Measurements from ENCODE around the gene VSTM2B. TPM values are rescaled to one million over a fixed set of nuclear protein-coding genes. Genes with fewer than 3 reads are reported as not detected.
A peak's percentile ranks its signal among the peaks of the same experiment; 100 is the strongest.
"Not testable (repeated sequence)": the region's sequence is repeated elsewhere in the genome, so short reads cannot be mapped to it uniquely, and the experiment has no call there.

Gene VSTM2B
- total RNA-seq, 1 donor from 2014 or later, result not detected

DNA sequence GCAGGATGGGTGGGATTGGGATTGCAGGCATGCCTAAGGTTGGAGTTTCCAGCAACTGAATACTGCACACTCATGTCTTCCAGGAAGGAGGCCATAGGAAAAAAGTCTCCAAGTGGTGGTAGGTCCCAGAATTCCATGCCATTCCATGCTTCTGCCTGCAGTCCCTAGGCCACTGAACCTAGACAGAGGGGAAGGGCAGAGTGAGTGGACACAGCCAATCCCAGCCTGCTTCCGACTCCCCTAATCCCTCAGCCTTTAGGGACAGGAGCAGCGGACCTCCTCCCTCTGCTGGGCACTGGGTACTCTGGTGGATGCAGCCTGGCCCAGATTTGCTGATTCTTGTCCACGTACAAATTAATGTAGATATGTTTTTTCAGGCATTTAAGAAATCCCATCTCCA, 17.0 kb downstream of the VSTM2B start:
- H3K27ac Mint-ChIP-seq (ENCODE audit: unreplicated experiment), result no peak overlapping the region
- H3K4me1 Mint-ChIP-seq (ENCODE audit: low read depth), result no peaks in the 10 kb centered on the region

GRCh38 chr19:29543381-29543780, 17.6 kb downstream of the VSTM2B start:
- TF ChIP-seq, protein P1, sequence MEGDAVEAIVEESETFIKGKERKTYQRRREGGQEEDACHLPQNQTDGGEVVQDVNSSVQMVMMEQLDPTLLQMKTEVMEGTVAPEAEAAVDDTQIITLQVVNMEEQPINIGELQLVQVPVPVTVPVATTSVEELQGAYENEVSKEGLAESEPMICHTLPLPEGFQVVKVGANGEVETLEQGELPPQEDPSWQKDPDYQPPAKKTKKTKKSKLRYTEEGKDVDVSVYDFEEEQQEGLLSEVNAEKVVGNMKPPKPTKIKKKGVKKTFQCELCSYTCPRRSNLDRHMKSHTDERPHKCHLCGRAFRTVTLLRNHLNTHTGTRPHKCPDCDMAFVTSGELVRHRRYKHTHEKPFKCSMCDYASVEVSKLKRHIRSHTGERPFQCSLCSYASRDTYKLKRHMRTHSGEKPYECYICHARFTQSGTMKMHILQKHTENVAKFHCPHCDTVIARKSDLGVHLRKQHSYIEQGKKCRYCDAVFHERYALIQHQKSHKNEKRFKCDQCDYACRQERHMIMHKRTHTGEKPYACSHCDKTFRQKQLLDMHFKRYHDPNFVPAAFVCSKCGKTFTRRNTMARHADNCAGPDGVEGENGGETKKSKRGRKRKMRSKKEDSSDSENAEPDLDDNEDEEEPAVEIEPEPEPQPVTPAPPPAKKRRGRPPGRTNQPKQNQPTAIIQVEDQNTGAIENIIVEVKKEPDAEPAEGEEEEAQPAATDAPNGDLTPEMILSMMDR (IDR thresholded peaks at IDR 0.05), result no peak
- peak; percentile 34 for DNase-seq (ENCODE audit: low spot score)
- H3K27ac Mint-ChIP-seq (ENCODE audit: unreplicated experiment), result no peak overlapping the region
- H3K4me3 Mint-ChIP-seq (ENCODE audit: unreplicated experiment), result no peak overlapping the region
- no peaks in the 10 kb centered on the region for H3K36me3 Mint-ChIP-seq (ENCODE audit: low read depth)
- H3K4me1 Mint-ChIP-seq (ENCODE audit: low read depth), result no peaks in the 10 kb centered on the region
- no peaks in the 10 kb centered on the region for H3K9me3 Mint-ChIP-seq (ENCODE audit: low read depth)
- H3K27me3 Mint-ChIP-seq (ENCODE audit: low read depth), result peaks cover 7% of the 10 kb centered on the region

More for the DNA sequence above, 17.0 kb downstream of the VSTM2B start:
- Mint-ChIP-seq H3K9me3 (ENCODE audit: low read depth) (no peaks in the 10 kb centered on the region), H3K36me3 (ENCODE audit: low read depth) (no peaks in the 10 kb centered on the region), H3K4me3 (ENCODE audit: unreplicated experiment) (no peak overlapping the region), H3K27me3 (ENCODE audit: low read depth) (peaks cover 7% of the 10 kb centered on the region)
- TF ChIP-seq, protein P1 (IDR thresholded peaks at IDR 0.05), result no peak
- peak; percentile 34 for DNase-seq (ENCODE audit: low spot score)

- no peak overlapping the region for H3K4me3 Mint-ChIP-seq (ENCODE audit: unreplicated experiment)
- TF ChIP-seq, protein P1 (IDR thresholded peaks at IDR 0.05), result no peak
- no peaks in the 10 kb centered on the region for H3K36me3 Mint-ChIP-seq (ENCODE audit: low read depth)
- peaks cover 6% of the 10 kb centered on the region for H3K27me3 Mint-ChIP-seq (ENCODE audit: low read depth)
- H3K4me1 Mint-ChIP-seq (ENCODE audit: low read depth), result no peaks in the 10 kb centered on the region
- DNase-seq (ENCODE audit: low spot score), result peak; percentile 47
- H3K9me3 Mint-ChIP-seq (ENCODE audit: low read depth), result no peaks in the 10 kb centered on the region
- no peak overlapping the region for H3K27ac Mint-ChIP-seq (ENCODE audit: unreplicated experiment)
These were observed 19.0 kb downstream of the VSTM2B start for GRCh38 chr19:29544656-29545360.

DNA sequence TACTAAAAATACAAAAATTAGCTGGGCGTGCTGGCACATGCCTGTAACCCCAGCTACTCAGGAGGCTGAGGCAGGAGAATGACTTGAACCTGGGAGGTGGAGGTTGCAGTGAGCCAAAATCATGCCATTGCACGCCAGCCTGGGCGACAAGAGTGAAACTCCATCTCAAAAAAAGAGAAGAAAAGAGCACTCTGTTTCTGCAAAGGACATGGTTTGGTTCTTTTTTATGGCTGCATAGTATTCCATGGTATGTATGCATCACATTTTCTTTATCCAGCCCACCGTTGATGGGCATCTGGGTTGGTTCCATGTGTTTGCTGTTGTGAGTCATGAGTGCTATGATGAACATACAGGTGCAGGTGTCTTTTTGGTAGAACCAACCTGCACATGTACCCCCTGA, 19.7 kb downstream of the VSTM2B start:
- not testable (repeated sequence) for H3K27ac Mint-ChIP-seq (ENCODE audit: unreplicated experiment); H3K27me3 Mint-ChIP-seq (ENCODE audit: low read depth); H3K9me3 Mint-ChIP-seq (ENCODE audit: low read depth); H3K36me3 Mint-ChIP-seq (ENCODE audit: low read depth); H3K4me3 Mint-ChIP-seq (ENCODE audit: unreplicated experiment); H3K4me1 Mint-ChIP-seq (ENCODE audit: low read depth); DNase-seq (ENCODE audit: low spot score)

DNA sequence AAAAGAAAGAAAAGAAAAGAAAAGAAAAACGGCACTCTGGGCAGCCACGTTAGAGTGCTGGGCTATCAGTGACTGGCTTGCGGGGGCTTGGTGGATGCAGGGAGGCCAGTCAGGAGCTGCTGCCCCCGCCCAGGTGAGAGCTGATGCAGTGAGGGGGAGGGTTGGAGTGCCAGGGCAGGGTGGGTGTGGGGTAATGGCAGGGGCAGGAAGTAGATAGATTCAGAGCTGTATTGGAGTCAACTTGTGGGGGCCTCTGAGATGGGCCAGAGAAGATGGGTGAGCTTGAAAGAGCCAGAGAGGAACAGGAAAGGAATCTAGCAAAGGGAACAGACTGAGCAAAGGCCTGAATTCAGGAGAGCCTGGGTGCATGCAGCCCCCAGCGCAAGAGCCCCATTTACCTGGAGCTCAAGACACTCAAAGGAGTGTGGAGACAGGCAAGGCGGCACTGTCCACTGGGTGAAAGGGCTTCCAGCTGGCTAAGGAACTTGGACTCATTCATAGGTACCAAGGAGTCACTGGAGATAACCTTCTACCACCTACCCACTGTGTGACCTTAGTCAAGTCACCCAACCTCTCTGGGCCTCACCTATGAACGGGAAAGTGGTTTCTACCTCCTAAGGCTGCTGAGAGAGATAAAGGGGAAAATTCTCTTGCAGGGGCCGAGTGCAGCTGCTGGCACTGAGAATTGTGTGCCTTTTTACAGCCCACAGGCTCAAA, 20.2 kb downstream of the VSTM2B start:
- H3K4me1 Mint-ChIP-seq (ENCODE audit: low read depth), result no peaks in the 10 kb centered on the region
- H3K27ac Mint-ChIP-seq (ENCODE audit: unreplicated experiment), result no peak overlapping the region
- no peak overlapping the region for H3K4me3 Mint-ChIP-seq (ENCODE audit: unreplicated experiment)
- H3K27me3 Mint-ChIP-seq (ENCODE audit: low read depth), result peaks cover 6% of the 10 kb centered on the region
- TF ChIP-seq, protein P1 (IDR thresholded peaks at IDR 0.05), result no peak
- peak; percentile 41 for DNase-seq (ENCODE audit: low spot score)
- no peaks in the 10 kb centered on the region for H3K9me3 Mint-ChIP-seq (ENCODE audit: low read depth)
- no peaks in the 10 kb centered on the region for H3K36me3 Mint-ChIP-seq (ENCODE audit: low read depth)

Measured in chondrocyte (in vitro differentiated cells).